T follicular helper cell (primary cell): ENCODE results near the gene RBFOX2.
"Not testable (repeated sequence)": the region's sequence is repeated elsewhere in the genome, so short reads cannot be mapped to it uniquely, and the experiment has no call there.

ENCODE experiments used
- DNase-seq: peaks from one replicate; pipeline ENCODE4 v3.0.0-alpha.2; 2020; ENCODE audit warnings: low read depth

RBFOX2 gene

DNA sequence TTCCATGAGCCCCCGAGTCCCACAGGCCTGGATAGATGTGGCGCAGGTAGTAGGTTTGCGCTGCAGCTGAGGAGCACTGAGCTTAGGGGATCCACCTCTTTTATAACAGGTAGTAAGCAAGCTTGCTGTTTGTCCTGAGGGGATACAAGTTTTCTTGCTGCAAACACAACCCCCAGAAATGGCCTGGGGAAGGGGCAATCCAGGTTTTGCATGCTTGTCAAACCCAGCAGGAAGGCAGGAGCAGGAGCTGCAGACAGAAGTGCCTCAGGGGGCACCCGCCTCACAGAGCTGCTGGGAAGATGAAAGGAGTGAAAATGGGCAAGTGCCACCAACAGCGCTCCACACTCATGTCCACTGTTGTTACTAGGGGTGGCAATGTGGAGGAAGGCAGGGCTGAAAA is 292.5 kb downstream of the RBFOX2 start:
- no peak for DNase-seq

- DNase-seq = no peak
Measured at GRCh38 chr22:35735542-35735941, 293.1 kb downstream of the RBFOX2 start.

DNA sequence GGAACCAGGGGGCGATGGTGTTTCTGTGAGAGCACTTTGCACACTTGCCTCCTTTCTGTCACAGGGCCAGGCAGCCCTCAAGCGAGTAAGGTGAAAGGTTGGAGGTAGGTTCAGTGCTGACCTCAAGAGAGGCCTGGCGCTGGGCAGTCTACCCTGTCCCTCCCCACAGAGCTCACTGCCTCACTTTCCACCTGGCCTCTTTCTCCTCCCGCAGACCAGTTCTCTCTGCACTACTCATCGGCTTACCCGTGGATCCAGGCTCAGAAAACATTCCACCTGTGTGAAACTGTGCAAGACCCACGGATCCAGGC is 294.2 kb downstream of the RBFOX2 start:
- no peak for DNase-seq

DNA sequence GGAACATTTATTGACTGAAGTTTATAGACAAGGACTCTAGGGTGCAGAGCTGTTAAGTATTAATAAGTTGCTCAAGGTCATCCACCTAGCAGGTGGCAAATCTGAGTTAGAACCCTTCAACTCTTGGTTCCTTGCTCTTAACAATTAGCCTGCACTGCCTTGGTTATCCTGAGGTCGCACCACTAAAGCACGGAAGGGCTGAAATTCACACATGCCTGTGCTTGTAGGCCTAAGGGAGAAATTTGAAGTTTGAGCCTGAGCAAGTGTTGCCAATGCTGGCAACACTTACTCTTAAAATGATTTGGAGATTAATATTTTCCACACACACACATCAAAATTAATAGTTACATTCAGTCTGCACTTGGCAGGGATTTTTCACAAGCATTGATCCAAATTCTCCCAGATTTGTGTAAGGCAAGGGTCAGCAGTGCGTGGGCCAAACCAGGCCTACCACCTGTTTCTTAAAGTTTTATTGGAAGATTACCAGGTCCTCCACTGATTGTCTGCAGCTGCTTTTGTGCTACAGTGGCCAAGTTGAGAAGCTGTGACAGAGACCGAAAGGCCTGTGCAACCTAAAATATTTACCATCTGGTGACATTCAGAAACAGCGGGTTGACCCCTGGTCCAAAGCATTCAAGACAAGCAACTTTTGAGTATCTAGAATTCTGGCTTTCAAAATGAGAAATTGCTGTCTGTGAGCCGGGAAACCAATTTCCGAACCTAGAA is 294.7 kb downstream of the RBFOX2 start:
- DNase-seq = no peak

DNA sequence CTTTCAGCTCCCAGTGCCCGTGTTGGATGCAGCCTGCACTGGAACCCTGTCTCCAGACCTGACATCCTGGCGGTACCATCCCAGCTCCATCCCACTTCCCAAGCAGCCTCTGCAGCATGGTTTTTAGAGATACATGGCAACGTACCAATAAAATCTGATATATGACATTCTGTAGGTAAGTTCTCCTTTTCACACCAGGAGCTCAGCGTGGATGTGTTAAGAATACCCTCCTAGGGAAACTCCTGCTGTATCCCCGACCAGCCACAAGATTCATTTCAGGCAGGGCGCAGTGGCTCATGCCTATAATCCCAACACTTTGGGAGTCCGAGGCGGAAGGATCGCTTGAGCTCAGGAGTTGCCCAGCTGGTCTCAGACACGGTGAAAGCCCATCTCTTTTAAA is 295.6 kb downstream of the RBFOX2 start:
- no peak for DNase-seq

- DNase-seq = no peak
Measured at GRCh38 chr22:35732116-35732515, 296.5 kb downstream of the RBFOX2 start.

DNA sequence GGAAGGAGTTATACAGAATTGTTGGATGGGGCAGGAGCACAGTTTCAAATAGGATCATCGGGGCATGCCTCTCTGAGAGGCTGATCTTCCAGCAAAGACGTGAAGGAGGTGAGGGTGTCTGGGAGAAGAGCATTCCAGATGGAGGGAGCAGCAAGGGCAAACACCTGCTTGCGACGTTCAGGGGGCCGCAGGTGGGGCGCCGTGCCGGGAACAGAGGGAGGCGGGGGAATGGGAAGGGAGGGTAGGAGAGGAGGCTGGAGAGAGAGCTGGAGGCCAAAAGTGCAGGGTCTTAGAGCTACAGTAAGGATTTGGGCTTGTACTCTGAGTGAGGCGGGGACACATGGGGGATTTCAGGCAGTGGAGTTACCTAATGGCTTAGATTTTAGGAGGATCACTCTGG is 297.3 kb downstream of the RBFOX2 start:
- no peak for DNase-seq

GRCh38 chr22:35729309-35729698 is 299.3 kb downstream of the RBFOX2 start:
- DNase-seq = no peak

DNA sequence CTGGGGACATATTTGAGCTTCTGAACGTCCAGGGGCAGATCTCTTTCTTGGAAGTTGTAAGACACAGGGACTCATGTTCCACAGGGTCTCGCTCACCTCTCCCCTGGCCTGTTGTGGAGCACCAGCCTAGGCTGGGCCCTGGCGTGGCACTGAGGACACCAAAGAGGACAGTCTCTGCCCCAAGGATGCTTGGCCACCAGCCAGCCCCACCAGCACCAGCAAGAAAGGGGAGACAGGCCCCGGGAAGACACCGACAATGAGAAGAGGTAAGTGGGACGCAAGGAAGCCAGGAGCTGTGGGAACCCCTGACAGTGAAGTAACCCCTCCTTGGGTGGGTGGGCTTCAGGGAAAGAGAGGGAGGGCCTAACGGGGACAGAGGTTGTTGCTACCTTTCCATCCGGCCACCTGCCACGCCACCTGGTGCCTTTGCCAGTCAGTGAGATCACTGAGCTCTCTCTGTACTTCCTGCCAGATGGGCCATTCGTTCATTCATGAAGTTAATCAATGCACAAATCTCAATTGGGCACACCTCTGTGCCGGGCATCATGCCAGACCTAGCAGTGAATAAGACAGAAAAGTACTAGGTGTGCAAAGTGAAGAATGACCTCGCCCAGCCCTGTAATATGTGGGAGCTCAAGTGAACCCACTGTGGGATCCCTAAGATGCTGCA is 299.9 kb downstream of the RBFOX2 start:
- no peak for DNase-seq

- DNase-seq = no peak
Measured at GRCh38 chr22:35727436-35727835, 301.2 kb downstream of the RBFOX2 start.

- DNase-seq = no peak
Measured at GRCh38 chr22:35726933-35727332, 301.7 kb downstream of the RBFOX2 start.

DNA sequence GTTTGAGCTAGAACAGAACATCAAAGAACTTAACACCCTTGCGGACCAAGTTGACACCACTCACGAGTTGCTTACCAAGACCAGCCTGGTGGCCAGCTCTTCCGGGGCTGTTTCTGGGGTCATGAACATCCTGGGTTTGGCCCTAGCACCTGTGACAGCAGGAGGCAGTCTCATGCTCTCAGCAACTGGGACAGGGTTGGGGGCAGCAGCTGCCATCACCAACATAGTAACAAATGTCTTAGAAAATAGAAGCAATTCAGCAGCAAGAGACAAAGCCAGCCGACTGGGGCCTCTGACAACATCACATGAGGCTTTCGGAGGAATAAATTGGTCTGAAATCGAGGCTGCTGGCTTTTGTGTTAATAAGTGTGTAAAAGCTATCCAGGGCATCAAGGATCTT is 302.2 kb downstream of the RBFOX2 start:
- no peak for DNase-seq

DNA sequence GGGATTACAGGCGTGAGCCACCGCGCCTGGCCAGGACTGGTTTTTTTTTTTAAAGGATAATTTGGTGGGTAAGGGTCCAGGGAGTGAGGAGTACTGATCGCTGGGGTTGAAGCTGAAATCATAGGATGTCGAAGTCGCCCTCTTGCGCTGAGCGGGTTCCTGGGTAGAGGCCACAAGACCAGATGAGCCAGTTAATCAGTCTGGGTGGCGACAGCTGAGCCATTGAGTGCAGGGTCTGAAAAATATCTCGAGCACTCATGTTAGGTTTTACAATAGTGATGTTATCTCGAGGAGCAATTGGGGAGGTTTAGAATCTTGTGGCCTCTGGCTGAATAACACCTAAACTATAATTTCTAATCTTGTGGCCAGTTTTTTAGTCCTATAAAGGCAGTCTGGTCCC is 303.1 kb downstream of the RBFOX2 start:
- DNase-seq = no peak

GRCh38 chr22:35721960-35722359 is 306.7 kb downstream of the RBFOX2 start:
- DNase-seq = no peak

GRCh38 chr22:35719212-35719875 is 309.3 kb downstream of the RBFOX2 start:
- no peak for DNase-seq

DNA sequence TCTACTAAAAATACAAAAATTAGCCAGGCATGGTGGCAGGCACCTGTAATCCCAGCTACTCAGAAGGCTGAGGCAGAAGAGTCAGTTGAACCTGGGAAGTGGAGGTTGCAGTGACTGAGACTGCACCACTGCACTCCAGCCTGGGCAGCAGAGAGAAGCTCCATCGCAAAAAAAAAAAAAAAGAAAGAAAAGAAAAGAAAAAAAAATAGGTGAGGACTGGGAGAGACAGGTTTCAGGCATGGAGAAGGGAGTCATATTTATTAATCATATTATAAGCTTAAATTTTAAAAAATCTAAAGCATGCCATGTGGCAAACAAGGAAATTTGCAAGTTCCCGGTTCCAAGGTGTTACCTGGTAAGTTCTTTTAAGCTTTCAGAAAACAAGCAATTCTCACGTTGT is 311.1 kb downstream of the RBFOX2 start, which contains the start of gene APOL5:
Gene APOL5 (plus strand): TSS at position 301 of the 400 bp plus-strand sequence. CDS start 0 bp downstream, at position 301.
- DNase-seq = no peak

DNA sequence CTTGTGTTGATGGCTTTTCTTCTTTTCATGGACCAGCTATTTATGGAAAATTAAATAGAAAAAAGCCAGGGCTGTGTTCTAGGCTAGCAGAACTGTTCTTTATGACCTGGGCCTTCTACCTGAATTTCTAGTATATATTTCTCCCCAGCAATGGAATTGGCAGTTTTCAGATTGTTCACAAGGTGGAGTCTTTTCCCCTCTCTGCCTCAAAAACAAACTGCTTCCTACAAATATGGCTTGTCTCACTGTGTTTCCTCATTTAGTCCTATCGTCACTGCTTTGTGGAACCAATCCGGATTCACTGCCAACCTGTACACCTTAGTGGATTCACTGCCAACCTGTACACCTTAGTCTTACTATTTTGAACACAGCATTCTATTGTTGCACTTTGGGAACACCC is 316.0 kb downstream of the RBFOX2 start:
- DNase-seq = no peak

DNA sequence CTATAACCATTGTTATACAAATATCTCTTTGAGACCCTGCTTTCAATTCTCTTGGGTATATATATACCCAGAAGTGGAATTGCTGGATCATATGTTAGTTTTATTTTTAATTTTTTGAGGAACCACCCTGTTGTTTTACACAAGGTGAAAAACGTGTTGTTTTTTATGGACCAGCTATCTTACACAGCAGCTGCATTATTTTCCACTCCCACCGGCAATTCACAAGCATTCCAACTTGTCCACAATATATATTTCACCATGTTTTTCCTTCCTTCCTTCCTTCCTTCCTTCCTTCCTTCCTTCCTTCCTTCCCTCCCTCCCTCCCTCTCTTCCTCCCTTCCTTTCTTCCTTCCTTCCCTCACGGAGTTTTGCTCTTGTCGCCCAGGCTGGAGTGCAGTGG is 317.3 kb downstream of the RBFOX2 start:
- DNase-seq = no peak

DNA sequence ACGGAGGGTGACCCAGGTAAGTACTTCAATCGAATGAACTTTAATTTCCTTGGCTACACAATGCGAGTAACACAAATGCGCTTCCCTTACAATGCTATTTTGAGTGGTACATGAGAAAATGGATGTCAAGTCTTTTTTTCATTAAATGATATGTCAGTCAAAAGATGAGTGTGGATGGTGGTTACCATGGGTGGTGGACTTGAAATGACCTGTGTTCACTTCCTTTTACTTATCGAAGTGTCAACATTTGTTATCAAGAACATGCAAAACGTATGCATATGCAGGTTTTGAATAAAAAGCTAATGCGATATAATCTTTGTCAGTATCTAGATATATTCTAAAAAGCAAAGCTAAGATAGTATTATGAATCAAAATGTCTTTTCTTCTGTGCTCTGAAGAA is 319.7 kb downstream of the RBFOX2 start:
- no peak for DNase-seq

- no peak for DNase-seq
Measured at GRCh38 chr22:35708453-35708852, 320.2 kb downstream of the RBFOX2 start.

GRCh38 chr22:35705141-35705540 is 323.5 kb downstream of the RBFOX2 start:
- DNase-seq = no peak

DNA sequence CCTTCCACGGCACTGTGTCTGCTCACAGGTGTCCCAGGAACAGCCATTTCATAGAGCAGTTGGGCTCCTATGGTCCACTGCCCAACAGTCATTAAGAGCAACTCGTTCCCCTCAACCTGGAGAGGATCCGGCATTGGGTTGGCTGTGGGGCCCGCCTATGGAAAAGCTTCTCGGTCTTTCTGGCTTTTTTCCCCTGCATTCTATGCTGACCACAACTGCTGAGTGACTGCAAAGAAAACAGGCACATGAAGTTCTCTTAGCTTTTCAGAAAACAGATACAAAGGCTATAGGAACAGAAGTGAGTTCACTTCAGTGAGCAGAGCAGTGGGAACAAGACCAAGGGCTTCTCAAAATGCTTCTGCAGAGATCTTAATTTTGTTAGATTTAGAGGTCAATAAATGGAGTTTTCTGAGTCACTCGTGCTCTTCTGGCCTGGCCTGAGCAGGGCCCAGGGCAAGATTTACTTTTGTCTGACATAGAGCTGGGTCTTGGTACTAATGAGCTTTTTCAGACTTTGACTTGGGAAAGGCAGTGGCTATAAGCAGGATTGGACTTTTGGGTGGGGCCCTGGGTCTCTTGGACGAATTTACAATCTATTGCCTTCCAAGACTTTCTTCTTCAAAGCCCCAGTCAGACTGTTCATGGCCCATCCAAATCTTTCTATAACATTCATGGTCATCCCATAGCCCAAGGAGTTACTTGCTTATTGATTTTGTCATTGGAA is 324.6 kb downstream of the RBFOX2 start:
- no peak for DNase-seq

DNA sequence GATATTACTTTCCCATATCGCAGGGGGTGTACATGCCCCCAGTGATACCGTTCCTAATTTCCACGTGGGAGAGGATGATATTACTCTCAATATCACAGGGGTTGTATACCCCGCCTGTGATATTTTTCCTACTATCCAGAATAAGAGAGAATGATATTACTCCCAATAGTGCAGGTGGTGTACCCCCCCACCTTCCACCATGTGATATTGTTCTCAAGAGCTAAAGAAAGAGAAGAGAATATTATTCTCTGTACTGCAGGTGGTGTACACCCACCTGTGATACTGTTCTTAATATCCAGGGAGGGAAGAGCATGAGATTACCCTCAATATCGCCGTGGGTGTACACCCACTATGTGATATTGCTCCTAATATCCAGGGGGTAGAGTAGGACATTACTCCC is 328.8 kb downstream of the RBFOX2 start:
- not testable (repeated sequence) for DNase-seq
